Measurements from ENCODE around the gene PRDX2.
"Not testable (repeated sequence)": the region's sequence is repeated elsewhere in the genome, so short reads cannot be mapped to it uniquely, and the experiment has no call there.

PRDX2 gene

GRCh38 chr19:12837225-12837624, 35.6 kb upstream of the PRDX2 start:
- no peak for DNase-seq (ENCODE audit: low read depth in 1 of 2, low spot score in 1 of 2)
- in situ Hi-C loops (cut with HindIII; ENCODE audit: low pct_unique_long_range_greater_than_20kb, low sequenced_read_pairs) = no loop called here
- TF ChIP-seq JUND (IDR thresholded peaks at IDR 0.05; ENCODE audit: low read depth) = no peak

- no peak for TF ChIP-seq JUND (IDR thresholded peaks at IDR 0.05; ENCODE audit: low read depth)
- DNase-seq (ENCODE audit: low read depth in 1 of 2, low spot score in 1 of 2) = no peak
- in situ Hi-C loops (cut with HindIII; ENCODE audit: low pct_unique_long_range_greater_than_20kb, low sequenced_read_pairs) = no loop called here
Observed at GRCh38 chr19:12836529-12836863, 34.9 kb upstream of the PRDX2 start.

GRCh38 chr19:12834976-12835757, 33.6 kb upstream of the PRDX2 start:
- peak; percentile 66 to 82 for DNase-seq (ENCODE audit: low read depth in 1 of 2, low spot score in 1 of 2)
- no peak for TF ChIP-seq JUND (IDR thresholded peaks at IDR 0.05; ENCODE audit: low read depth)
- in situ Hi-C loops (cut with HindIII; ENCODE audit: low pct_unique_long_range_greater_than_20kb, low sequenced_read_pairs) = no loop called here

DNA sequence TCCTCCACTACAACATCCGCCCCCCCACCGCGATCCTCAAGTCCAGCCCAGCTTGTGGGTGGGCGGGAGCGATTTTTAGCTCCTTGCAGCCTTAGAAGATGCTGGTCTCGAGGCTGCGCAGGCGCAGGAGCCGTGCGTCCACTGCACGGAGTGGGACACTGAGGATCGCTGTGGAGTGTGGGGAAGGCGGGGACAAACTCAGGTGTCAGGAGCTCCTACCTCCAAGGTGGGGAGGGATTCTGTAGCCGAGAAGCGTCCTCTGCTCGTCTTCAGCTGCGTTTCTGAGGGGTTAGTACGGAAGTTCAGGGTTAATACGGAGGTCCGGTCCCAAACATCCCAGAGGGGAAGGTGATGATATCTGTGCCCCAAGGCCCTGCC, 33.0 kb upstream of the PRDX2 start, which contains the start of gene RTBDN:
TSS of gene RTBDN (minus strand) at position 14 of the 378 bp plus-strand sequence. CDS start 4,600 bp downstream, outside the sequence.
- in situ Hi-C loops (cut with HindIII; ENCODE audit: low pct_unique_long_range_greater_than_20kb, low sequenced_read_pairs) = no loop called here
- DNase-seq (ENCODE audit: low read depth in 1 of 2, low spot score in 1 of 2) = peak in 1 of 2 experiments; percentile 48
- no peak for TF ChIP-seq JUND (IDR thresholded peaks at IDR 0.05; ENCODE audit: low read depth)

DNA sequence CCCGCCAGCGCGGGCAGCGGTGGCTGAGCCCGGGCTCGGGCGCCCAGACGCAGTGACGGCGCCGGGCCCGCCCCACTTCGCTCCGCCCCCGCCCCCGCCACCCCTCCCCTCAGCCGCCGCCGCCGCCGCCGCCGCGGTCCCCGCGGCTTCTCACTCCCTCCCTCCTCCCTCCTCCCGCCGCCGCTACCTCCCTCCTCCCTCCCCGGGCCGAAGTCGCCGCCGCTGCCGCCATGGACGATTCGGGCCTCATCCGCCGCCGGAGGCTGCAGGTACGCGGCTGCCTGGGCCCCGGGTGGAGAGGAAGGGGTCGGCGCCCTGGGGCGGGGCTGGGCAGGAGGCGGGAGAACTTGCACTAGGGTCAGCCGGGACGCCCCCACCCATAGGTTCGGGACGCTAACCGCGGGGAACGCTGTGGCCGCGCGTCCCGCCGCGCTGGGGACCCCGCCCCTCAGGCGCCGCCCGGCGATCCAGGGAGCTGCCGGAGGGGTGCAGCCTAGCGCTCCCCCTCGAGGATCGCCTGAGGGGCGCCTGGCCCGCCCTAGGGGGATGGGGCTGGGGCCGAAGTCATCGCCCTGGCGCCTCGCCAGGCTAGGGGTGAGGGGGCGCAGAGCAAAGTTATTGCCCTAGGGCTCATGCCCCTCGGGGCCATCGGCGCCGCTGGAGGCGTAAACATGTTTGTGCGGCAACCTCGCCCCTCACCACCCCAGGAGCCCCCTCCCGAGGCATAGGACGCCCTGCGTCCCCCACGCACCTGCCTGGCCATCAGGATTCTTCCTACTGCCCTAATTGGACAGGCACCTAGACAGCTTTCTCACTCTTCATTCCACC, 32.4 kb upstream of the PRDX2 start:
- TF ChIP-seq JUND (IDR thresholded peaks at IDR 0.05; ENCODE audit: low read depth) = no peak
- peak in 1 of 2 experiments; percentile 61 for DNase-seq (ENCODE audit: low read depth in 1 of 2, low spot score in 1 of 2)
- in situ Hi-C loops (cut with HindIII; ENCODE audit: low pct_unique_long_range_greater_than_20kb, low sequenced_read_pairs) = no loop called here

DNA sequence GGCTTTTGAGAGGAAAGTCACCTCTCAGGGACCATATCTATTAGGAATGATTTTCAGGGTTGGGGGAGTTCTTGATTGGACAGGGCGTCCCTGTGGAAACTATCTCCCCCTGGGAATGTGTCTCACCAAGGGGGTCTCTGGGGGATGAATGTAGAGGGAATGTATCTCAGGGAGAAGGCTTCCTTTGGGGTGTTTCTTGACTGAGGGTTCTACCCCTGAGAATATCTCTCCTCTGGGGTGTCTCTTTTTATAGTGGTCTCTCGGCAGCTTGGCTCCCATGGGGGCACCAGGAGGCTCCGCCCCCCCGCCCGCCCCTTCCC, 31.8 kb upstream of the PRDX2 start:
- TF ChIP-seq JUND (IDR thresholded peaks at IDR 0.05; ENCODE audit: low read depth) = no peak
- no peak for DNase-seq (ENCODE audit: low read depth in 1 of 2, low spot score in 1 of 2)
- in situ Hi-C loops (cut with HindIII; ENCODE audit: low pct_unique_long_range_greater_than_20kb, low sequenced_read_pairs) = no loop called here

GRCh38 chr19:12828494-12828893, 26.9 kb upstream of the PRDX2 start:
- no peak for TF ChIP-seq JUND (IDR thresholded peaks at IDR 0.05; ENCODE audit: low read depth)
- peak in 1 of 2 experiments; percentile 64 for DNase-seq (ENCODE audit: low read depth in 1 of 2, low spot score in 1 of 2)

GRCh38 chr19:12825254-12826131, 23.9 kb upstream of the PRDX2 start:
- DNase-seq (ENCODE audit: low read depth in 1 of 2, low spot score in 1 of 2) = peak in 1 of 2 experiments; percentile 35
- in situ Hi-C loops (cut with HindIII; ENCODE audit: low pct_unique_long_range_greater_than_20kb, low sequenced_read_pairs) = no loop called here
- TF ChIP-seq JUND (IDR thresholded peaks at IDR 0.05; ENCODE audit: low read depth) = no peak

More at GRCh38 chr19:12828494-12828893, 26.9 kb upstream of the PRDX2 start:
- in situ Hi-C loops (cut with HindIII; ENCODE audit: low pct_unique_long_range_greater_than_20kb, low sequenced_read_pairs) = no loop called here

DNA sequence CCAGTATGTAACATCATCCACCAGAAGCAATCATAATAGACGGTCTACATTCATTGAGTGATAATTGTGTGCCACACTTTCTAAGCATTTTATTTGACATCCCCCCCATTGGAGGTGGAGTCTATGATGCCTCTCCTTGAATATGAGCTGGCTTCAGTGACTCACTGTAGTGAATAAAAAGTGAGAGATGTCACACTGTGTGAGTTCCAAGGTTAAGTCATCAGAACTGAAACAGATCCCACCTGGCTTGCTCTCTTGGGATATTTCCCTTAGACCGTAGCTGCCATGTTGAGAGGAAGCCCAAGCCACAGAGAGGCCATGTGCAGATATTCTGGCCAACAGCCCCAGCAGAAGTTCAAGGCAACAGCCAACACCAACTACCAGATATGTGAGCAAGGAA, 20.2 kb upstream of the PRDX2 start:
- in situ Hi-C loops (cut with HindIII; ENCODE audit: low pct_unique_long_range_greater_than_20kb, low sequenced_read_pairs) = no loop called here
- no peak for DNase-seq (ENCODE audit: low read depth in 1 of 2, low spot score in 1 of 2)
- TF ChIP-seq JUND (IDR thresholded peaks at IDR 0.05; ENCODE audit: low read depth) = no peak

GRCh38 chr19:12817810-12818209, 16.2 kb upstream of the PRDX2 start:
- DNase-seq (ENCODE audit: low read depth in 1 of 2, low spot score in 1 of 2); in situ Hi-C loops (cut with HindIII; ENCODE audit: low pct_unique_long_range_greater_than_20kb, low sequenced_read_pairs): not testable (repeated sequence)

- in situ Hi-C loops (cut with HindIII; ENCODE audit: low pct_unique_long_range_greater_than_20kb, low sequenced_read_pairs); DNase-seq (ENCODE audit: low read depth in 1 of 2, low spot score in 1 of 2): not testable (repeated sequence)
Observed at GRCh38 chr19:12817188-12817587, 15.6 kb upstream of the PRDX2 start.

GRCh38 chr19:12815088-12815487, 13.5 kb upstream of the PRDX2 start:
- no peak for TF ChIP-seq JUND (IDR thresholded peaks at IDR 0.05; ENCODE audit: low read depth)
- DNase-seq (ENCODE audit: low read depth in 1 of 2, low spot score in 1 of 2) = no peak
- in situ Hi-C loops (cut with HindIII; ENCODE audit: low pct_unique_long_range_greater_than_20kb, low sequenced_read_pairs) = no loop called here
